HG03095 (cell line): ENCODE measurements around the gene CDON.

Experiments
- ATAC-seq: cut with Tn5 transposase; IDR thresholded peaks from one replicate; pipeline ENCODE4 v1.9.1; 2021; ENCODE audit warnings: moderate library complexity; ENCODE audit not compliant: unreplicated experiment

The CDON gene

DNA sequence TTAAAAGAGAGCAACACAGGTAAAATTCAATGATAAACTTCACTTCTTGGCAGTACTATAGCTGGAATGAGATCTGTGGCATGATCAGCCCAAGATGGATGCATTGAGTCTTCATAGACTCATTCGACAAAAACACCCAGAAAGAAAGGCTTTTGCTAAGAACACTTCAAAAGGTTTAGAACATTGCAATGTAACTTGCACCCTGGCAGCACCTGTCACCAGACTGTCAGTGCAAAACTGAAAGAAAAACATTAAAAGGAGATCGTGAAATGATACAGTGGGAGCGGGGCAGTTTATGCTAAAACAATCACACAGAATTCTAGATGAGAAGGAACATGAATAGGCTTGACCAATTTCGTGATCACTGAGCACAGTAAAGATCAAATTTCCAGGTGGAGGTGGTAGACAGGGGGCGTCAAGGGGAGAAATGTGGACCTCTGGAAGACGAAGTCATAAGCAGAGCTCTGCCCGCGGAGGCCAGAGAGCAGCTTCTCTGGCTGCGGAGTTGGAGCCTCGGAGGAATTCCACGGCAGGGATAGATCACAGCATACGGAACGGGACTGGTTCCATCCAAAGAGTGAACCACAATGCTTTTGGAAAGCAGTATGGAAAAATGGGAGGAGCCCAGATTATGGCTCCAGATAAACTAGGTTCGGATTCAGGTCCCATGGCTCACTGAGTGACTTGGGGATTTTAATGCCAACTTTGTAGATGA is 104.9 kb downstream of the CDON start:
- no peak for ATAC-seq

DNA sequence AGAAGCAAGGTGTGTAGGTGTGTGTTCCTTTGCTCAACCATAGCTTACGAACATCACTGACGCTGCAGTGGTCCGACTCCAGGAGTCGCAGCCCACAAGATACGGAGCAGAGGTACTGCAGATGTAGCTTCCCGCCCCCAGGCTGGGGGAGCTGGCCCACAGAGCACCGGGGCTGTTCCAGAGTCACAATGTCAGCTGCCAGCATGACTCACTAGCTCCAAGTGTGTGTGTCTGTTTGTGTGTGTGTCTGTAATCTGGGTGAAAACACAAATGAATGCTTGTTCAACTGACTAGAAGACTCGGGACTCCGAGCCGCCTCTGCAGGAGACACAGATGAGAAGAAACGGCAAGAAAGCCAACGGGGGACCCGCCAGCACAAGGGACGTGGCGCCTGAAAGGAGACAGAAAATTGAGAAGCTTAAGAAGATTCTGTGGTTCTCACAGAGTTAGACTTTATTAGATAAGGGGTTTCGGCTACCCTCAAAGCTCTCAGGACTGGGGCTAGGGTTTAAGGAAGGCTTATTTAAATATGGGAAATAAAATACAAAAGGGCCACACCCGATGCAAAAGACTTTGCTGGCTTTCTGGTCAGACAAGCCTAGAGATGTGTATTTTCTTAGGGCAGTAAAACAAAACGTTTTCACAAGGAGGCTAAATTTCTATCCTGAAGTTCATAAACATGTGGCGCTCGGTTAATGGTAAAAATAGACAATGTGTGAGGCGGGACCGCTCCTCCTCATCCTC is 106.1 kb downstream of the CDON start:
- ATAC-seq: no peak

DNA sequence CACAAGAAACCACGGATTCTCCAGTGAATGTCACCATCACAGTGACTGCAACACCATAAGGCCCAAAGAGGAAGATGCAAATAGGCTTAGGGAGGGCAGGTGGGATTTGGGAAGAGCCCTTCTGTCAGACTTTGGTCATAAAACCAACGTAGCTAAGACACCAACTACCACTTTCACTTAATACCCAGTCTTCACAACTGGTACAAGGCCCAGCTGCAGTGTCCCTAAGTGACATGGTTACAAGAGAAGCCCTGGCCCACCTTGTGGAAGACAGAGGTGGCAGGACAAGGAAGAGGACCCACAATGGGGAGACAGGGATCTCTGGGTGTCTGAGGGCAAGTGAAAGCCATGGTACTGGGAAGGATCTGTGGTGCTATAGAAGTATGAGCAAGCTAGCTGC is 106.8 kb downstream of the CDON start:
- no peak for ATAC-seq

DNA sequence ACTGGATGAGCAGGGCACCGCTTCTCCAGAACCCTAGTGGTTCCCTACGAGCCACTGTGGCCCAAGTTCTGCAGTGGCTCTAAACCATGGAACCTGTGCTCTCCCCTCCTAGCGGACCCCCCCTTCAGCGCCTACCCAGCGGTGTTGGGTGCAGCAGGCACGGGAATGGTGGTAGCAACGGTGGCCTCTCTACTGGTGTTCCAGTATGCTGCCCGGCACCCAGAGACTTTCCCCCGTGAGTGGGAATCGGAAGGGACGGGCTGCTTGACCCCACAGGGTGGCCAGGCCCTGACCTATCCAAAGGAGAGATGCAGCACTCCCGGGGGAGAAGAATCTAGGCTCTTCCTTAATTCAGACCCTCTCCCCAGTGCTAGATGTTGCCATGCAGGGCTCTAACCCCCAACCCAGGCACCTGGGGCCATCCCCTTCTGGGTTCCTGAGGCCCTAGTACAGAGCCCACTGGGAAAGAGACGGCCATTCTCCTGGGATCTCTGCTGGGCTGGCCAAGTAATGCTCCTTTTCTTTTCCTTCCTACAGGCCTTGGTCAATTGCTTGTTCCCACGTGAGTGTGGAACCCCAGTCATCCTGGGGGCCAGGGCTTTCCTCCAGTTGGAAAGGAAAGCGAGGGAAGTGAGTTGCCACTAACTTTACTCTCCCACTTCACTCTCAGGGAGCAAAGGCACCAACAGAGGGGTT is 107.6 kb downstream of the CDON start:
- no peak for ATAC-seq

DNA sequence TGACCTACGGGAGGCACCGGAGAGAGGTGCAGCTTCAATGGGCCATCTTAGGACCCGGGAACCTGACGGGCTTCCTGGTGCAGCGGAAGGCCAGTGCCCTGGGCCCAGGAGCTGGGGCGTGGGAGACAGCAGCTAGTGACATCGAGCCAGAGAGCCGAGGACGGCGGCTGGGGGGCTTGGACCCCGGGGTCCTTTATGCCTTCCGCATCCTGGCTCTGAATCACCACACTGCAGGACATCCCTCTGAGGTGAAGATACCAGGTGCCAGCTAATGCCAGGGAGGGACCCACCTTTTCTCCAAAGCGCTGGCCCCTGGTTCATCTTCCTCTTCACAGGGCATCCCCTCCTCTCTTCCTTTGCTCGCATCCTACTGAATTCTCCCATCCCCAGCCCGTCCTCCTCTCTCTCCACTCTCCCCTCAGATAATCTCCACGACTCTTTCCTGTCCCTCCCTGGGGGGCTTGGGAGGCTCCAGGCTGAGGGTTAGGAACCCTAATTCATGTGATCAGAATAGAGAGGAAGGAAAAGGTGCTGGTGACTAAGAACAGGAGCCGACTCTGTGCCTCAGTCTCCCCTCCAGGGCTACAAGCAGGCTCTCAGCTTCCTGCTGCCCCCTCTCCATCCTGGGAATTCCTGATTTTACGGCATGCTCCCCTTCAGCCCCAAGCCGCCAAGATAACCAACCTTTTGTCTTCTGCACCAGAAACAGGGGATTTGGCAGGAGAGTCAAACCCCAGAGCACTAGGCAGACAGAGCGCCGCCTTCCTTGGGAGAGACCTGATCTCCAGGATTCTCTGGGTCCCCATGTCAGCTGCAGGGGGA is 108.3 kb downstream of the CDON start:
- ATAC-seq: no peak

DNA sequence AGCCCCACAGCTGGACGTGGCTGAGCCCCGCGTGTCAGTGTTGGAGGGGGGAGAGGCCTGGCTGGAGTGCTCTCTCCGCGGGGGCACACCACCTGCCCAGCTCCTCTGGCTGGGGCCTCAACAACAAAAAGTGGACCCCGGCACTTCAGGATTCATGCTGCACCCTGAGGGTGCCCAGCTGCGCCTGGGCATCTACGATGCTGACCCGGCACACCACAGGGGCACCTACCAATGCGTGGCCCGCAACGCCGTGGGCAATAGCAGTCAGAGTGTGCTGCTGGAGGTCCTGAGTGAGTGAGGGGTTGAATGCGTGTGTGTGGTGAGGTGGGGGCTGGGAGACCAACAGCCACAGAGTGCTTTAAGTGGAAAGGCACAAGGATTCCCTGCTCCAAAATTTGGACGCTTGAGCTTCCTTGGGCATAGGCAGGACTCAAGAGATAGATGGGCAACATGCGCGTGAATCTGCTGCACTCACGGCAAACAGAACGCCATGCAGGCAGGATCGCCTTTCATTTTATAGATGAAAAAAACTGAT is 109.2 kb downstream of the CDON start:
- no peak for ATAC-seq

DNA sequence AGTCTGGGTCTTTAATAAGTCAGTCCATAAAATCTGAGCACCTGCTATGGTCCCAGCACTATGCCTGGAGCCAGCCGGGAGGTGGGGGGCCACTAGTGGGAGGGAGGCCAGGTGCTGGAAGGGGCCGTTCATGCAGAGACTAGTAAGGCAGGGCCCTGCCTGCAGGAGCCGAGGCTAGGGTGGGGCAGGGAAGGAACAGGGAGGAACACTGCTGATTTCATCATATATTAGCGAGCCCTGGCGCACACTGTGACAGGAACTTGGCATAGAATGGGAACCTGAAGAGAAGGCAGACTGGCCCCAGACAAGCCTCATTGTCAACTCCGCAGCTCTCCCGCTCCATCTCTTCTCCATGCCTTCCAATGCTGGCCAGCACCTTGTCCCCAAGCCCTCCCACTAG is 109.7 kb downstream of the CDON start:
- ATAC-seq: no peak

DNA sequence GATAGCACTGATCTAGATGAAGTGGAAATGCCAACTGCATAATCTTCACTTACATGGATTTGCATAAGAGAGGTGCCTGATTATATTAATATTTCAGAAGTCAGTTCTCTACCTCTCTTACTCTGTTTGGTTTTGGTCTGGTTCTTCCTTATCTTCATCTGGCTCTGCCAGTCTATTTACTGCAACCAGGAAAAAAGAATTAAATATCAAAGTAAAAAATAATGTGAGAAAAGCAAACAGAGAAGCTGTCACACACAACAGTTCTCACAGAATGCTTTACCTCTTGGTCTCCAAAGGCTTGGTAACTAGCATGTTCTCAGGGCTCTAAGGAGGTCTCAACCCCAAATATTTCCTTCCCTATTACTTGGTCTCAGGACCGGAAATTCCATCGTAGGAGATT is 110.1 kb downstream of the CDON start:
- no peak for ATAC-seq

DNA sequence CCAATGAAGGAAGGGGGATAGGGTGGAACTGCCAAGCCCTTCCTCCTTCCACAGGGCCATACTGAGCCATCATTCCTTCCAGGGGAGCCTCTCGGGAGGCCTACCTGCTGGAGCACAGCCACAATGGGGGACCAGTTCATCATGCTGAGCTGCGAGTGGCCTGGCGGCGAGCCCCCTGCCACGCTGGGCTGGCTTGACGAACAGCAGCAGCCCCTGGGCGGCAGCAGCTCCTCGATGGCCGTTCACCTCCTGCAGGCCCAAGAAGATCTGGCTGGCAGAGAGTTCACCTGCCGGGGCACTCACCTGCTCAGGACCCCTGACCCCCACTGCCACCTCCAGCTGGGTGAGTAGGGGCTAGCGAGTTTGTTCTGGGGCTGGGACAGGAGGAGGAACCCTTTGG is 110.9 kb downstream of the CDON start:
- no peak for ATAC-seq

DNA sequence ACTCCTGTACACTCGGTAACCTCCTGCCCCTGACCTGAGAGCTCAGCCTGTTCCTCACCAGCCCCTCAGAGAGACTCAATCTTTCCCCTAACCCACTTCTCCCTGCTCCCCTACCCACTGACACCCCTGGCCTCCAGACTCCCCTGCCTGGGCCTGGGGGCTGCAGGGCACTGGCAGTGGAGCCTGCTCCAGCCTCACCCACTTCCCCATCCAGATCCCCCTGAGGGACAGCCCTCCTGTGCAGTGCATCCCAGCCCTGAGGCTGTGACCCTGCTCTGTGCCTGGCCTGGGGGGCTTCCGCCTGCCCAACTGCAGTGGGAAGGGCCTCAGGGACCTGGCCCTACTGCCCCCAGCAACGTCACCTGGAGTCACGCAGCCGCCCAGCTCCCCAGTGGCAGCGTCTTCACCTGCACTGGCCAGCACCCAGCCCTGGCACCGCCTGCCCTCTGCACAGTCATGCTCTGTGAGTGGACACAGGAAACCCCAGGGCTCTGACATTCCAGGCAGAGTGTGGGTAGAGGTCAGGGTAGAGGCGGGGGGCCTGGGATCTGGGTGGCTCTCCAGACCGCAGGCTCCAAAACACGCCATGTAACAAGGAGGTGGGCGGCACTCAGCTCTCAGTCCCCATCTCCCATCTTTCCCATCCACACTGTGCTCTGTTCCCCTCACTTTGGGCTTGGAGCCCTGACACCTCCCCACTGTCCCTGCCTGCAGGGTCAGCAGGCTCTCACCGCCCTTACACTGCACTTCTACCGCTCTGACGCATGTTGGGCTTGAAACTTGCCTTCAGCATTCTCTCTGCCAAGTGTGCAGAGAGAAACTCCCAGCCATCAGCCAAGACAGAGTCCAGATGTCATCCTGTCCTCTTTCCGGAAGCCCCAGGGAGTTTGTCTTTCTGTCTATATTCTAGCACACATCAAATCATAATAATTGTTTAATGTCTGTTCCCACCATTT is 111.7 kb downstream of the CDON start:
- ATAC-seq: no peak

DNA sequence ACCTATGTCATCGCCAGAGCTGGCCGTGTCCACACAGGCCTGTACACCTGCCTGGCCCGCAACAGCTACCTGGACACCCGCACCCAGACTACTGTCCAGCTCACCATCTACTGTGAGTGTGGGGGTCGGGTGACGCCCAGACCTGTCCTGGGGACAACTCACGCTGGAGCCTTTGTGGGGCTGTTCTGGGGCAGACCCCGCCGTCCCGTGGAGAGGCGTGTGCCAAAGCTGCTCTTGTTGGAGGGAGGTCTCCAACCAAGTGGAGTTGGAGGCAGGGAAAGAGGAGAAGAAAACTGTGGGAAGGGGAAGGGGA is 112.5 kb downstream of the CDON start:
- no peak for ATAC-seq

DNA sequence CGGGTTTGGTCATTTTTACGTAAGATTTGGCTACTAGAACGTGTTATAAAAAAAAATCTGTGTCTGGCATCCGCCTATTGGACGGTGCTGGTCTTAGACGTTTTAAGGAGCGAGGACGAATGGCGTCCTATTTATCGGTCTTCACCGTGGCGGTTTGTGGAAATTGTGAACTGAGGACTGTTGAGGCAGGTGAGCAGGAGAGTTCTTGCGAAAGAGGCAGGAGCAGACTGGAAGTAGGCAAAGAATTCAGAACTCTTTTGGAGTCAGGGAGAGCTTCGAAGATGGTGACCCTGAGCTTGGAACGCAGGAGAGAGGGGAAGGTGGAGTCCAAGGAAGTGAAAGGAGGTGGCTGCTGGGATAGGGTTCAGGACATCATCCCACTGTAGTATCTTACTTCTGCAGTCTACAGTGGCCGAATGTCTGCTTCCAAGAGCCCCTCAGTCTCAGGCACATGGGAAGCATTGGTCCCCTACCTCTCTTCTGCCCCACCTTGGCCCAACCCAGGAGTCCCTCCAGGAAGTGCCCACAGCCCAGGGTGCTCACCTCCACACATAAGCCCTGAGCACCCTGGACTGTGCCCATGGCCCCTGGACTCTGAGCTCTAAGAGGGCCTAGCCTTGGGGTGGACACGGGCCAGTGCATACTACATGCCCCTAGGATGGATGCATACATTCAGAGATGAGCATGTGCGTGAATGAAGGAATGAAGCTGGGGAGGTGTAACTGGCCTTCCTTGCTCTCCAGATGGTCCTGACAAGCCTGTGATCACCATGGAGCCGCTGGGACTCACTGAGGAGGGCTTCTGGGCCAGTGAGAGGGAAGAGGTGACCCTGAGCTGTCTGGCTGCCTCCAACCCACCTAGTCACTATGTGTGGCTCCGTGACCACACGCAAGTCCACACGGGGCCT is 113.1 kb downstream of the CDON start:
- ATAC-seq: no peak

DNA sequence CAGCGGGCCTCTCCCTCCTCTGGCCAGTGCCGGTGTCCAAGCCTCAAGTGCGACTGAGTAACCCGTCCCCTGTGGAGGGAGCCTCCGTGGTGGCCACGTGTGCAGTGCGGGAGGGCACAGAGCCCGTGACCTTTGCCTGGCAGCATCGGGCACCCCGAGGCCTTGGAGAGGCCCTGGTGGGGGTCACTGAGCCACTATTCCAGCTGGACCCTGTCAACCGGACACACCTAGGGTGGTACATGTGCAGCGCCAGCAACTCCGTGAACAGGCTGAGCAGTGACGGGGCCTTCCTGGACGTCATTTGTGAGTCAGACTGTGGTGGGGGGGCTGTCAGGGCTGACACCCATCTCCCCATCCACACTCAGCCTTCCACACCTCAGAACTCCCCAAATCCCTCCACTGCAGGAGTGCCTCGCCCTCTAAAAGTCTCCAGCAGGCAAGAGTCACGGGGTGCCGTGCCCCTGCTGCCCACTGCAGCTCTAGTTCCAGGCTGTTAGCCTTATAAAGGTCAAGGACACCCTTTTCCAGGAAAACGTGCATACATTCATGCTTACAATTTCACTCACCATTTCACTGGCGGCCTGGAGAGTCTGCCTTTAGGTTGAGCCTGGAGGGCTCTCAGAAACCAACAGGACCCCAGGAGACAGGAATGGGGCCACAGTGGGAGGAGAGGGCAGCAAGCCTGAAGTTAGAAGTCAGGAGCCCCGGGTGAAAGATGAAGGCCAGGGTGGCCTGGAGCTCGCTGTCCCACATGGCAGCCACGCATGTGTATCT is 114.2 kb downstream of the CDON start:
- ATAC-seq: no peak

DNA sequence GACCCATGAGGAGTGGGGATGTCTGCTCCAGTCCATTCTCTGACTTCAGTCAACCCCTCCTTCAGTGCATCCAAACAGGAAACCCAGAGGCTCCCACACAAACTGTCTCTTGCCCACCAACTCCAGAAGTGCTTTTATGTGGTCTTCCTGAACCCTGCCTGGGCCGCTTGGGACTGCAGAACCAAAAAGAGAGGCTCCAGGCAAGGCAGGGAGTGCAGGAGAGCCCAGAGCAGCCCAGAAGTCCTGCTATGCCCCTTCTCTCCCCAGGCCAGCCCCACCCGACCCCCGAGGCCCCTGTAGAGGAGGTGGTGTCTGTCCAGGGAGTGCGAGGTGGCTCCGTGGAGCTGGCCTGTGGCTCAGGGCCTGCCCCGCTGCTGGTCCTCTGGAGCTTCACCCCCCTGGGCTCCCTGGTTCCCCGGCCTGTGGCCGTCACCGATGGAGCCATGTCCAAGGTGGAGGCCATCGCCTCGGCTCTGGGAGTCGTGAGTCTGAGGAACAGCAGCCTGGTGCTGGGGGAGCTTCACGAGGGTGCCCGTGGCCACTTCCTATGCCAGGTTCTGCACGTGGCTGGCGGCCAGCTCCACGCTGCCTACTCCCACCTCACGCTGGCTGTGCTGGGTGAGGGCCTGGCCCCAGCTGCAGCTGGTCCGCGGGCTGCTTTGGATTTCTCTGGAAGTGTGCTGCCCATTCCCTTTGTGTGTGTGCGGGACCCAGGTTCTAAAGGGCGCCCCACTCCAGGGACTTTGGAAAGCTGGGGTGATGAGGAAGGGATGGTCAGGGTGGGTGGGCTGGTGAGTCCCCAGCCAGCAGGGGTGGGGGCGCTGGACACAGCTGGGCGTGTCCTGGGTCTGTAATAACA is 115.0 kb downstream of the CDON start:
- no peak for ATAC-seq

DNA sequence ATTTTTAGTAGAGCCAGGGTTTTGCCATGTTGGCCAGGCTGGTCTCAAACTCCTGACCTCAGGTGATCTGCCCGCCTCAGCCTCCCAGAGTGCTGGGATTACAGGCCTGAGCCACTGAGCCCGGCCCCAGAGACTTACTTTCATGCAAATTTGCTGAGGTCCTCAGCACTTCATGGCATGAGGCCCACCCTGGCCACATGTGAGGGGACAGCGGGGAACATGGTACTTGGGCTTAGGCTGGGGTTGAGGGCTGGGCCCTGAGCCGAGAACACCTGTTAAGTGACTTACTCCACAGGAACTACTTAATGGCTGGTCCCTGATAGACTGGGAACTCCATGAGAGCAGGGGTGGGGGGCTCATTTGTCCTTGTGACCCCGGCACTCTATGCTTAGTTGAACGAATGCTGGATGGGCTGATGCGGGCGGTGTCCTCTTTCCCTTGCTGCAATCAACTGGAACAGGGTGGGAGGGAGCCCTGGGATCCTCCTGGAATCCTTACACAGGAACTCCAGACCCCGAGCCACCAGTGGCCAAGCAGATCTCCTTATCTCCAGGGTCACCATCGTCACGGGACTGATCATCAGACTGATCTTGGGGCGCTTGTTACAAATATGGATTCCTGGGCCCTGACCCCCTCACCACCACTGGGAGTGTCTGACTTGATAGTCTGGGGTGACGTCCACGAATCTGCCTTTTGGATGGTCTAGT is 115.8 kb downstream of the CDON start:
- ATAC-seq: no peak

DNA sequence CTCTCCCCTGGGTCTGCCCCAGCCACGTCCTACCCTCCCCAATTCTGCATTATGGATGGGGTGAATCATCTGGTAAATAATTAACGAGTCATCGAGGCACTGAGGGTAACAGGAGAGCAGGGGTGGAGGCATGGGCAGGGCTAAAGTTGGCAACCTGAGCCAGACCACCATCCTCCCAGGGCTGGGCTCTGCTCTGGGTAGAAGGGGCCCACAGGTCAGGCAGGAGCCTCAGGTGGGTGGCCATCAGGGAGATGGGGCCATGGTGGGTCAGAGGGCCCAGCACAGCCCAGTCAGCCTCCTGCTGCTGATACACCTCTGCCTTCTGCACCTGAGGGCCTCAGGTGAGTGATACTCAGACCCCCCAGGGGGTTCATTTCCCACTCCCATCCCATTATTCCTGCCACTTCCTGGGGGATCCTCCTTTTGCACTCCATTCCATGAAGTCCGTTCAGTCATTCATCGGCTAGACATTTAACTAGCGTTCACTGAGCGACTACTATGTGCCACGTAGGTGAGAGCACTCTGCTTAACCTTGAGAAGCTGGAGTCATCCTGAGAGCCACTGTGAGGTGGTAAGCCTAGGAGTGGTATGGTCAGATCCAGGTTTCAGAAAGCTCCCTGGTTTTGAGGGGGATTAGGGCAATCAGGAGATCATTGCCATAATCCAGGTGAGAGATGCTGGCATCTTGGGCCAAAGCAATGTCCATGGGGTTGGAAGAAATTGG is 116.7 kb downstream of the CDON start, which contains the start of gene VSIG10L2:
TSS of gene VSIG10L2 (plus strand) at position 248 of the 724 bp plus-strand sequence. CDS start at position 260, 12 bp downstream.
- ATAC-seq: no peak
